ENCODE data around the gene NPTX2.
"Not testable (repeated sequence)": the region's sequence is repeated elsewhere in the genome, so short reads cannot be mapped to it uniquely, and the experiment has no call there.

The NPTX2 gene, protein sequence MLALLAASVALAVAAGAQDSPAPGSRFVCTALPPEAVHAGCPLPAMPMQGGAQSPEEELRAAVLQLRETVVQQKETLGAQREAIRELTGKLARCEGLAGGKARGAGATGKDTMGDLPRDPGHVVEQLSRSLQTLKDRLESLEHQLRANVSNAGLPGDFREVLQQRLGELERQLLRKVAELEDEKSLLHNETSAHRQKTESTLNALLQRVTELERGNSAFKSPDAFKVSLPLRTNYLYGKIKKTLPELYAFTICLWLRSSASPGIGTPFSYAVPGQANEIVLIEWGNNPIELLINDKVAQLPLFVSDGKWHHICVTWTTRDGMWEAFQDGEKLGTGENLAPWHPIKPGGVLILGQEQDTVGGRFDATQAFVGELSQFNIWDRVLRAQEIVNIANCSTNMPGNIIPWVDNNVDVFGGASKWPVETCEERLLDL

DNA sequence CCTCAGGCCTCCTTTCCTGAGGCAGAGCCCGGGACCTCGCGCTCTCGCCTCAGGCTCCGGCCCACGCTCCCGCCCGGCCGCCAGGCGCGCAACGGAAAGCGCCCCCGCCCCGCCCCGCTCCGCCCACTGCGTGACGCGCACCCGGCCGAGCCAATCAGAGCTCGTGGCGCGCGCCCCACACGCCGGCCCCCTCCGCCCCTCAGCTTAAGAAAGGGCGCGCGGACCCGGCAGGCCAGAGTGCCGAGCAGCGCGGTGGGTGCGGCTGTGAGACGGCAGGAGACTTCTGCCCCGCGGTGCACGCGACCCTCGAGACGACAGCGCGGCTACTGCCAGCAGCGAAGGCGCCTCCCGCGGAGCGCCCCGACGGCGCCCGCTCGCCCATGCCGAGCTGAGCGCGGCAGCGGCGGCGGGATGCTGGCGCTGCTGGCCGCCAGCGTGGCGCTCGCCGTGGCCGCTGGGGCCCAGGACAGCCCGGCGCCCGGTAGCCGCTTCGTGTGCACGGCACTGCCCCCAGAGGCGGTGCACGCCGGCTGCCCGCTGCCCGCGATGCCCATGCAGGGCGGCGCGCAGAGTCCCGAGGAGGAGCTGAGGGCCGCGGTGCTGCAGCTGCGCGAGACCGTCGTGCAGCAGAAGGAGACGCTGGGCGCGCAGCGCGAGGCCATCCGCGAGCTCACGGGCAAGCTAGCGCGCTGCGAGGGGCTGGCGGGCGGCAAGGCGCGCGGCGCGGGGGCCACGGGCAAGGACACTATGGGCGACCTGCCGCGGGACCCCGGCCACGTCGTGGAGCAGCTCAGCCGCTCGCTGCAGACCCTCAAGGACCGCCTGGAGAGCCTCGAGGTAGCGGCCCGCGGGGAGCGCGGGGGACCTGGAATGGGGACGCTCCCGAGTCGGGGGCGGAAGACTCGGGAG is at the start of gene NPTX2:
Gene NPTX2, plus strand, starts transcription at position 235 of the 909 bp plus-strand sequence. Its CDS starts 177 bp downstream, at position 412.
- no peak for DNase-seq (ENCODE audit: low read depth, low spot score)
- no peak within 1 kb of the TSS for H3K27ac ChIP-seq

DNA sequence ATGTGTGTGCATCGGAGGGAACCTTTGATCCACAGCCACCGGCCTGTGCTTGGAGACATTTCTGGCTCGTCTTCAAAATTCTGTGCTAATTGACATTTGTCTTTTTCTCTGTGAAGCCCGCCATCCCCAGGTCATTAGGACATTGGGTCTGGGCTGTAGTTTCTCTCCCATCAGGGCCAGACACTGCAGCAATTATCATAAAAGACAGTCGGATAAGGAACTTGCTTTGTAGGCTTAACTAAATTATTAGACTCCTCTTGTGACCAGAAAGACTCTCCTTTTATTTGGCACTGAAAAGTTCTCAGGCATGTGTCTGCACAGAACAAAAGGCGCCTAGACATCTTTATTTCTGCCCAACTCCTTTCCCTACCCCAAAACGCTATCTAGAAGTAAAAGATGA is 49.1 kb upstream of the NPTX2 start:
- no peak overlapping the region for H3K27ac ChIP-seq

DNA sequence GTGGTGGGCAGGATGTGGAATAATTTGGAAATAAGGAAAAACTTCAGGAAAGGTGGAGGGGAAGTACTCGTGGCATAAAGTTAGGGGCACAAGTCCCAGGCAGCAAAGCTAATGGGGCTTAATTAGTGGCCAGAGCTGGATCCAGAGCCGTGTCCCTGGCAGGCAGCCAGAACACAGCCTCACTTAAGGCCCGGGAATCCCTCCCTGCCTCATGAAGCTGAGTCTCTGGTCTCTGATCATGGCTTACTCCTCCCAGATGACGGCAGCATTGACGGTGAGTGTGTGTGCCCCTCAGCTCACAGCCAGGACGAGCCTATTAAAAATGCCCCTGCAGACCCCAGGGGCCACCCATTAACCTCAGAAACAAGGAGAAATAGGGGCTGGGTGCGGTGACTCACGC is 48.2 kb upstream of the NPTX2 start:
- DNase-seq (ENCODE audit: low read depth, low spot score): no peak
- H3K27ac ChIP-seq: no peak overlapping the region

More for the DNA sequence above, 49.1 kb upstream of the NPTX2 start:
- DNase-seq (ENCODE audit: low read depth, low spot score): no peak

DNA sequence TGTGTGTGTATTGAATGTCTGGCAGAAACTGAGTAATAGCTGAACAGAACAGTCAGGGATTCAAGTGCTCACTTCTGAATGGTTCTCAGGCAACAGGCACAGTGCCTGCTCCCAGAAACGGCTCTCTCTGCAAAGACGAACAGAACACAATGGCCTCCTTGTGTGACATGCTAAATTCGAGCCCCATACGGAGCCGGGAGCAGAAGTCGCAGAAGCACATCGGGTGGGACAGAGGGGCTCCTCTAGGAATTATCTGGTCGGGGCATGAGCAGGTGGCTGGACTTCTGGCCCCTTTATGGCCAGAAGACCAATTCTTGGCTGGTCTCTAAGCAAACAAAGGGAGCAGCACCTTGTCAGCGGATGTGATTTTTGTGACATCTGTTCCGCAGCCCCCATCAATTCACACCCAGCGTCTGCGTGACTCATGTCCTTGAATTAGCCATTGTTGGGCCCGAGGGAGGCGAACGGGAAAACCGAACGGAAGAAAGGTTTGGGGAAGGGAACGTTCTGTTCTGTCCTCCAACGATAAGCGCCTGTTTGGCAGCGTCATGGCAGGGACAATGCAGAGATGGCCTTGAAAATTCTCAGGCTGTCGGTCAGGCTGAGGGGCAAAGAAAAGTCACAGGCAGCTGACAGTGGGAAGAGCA is 47.3 kb upstream of the NPTX2 start:
- H3K27ac ChIP-seq: no peak overlapping the region
- no peak for DNase-seq (ENCODE audit: low read depth, low spot score)

DNA sequence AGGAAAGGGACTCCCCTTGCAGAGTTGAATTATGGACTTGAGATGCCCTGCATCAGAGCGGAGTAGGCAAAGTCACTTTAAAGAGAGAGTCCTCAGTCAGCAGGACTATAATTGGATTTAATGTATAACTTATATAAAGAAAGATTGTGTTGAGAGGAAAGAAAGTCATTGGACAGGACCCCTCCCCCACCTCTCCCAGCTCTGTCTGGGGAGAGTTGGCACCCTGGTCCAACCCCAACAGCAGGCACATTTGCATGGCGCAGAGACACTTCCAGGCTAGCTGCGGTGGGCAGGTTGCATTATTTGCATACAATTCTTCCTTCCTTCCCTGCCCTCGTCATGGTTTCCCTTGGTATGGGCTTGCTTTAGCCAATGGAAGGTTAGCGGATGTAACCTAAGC is 46.1 kb upstream of the NPTX2 start:
- H3K27ac ChIP-seq: no peak overlapping the region
- DNase-seq (ENCODE audit: low read depth, low spot score): no peak

DNA sequence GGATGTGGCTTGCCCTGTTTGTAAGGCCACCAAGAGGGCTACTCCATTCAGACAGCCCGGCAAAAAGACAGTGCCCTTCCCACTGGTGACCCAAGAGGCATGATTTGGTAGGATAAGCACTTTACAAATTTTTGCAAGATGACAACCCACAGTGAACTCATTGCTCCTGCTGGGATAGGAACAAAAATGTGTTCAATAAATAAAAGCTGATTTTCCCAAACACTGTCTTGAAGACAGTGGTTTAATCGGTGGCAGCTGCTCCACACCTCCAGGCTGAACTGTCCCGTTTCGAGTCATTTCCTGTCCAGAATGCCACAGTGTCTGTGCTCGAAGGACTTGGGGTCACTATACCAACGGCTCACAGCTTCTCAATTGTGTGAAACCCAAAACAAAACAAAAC is 45.1 kb upstream of the NPTX2 start:
- DNase-seq (ENCODE audit: low read depth, low spot score): no peak
- H3K27ac ChIP-seq: no peak overlapping the region

DNA sequence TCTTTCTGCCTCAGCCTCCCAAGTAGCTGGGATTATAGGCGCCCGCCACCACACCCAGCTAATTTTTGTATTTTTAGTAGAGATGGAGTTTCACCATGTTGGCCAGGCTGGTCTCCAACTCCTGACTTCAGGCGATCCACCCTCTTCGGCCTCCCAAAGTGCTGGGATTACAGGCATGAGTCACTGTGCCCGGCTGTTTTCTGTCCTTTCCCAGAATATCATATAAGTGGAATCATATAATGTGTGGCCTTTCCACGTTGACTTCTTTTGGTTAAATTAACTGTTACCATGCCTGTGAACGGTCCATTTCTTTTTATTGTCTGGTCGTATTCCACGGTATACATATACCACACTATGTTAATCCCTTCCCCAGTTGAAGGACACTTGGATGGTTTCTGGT is 44.4 kb upstream of the NPTX2 start:
- not testable (repeated sequence) for H3K27ac ChIP-seq; DNase-seq (ENCODE audit: low read depth, low spot score)

DNA sequence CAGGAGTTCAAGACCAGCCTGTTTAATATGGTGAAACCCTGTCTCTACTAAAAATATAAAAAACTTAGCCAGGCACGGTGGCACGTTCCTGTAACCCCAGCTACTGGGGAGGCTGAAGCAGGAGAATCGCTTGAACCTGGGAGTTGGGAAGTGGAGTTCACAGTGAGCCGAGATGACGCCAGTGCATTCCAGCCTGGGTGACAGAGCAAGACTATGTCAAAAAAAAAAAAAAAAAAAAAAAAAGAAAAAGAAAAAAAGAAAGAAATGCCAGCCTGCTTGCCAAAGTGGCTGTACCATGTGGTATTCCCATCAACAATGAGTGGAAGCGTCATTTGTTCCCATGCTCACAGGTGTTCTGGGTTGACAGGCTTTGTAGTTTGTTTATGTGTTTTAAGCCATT is 43.3 kb upstream of the NPTX2 start:
- no peak overlapping the region for H3K27ac ChIP-seq
- no peak for DNase-seq (ENCODE audit: low read depth, low spot score)

DNA sequence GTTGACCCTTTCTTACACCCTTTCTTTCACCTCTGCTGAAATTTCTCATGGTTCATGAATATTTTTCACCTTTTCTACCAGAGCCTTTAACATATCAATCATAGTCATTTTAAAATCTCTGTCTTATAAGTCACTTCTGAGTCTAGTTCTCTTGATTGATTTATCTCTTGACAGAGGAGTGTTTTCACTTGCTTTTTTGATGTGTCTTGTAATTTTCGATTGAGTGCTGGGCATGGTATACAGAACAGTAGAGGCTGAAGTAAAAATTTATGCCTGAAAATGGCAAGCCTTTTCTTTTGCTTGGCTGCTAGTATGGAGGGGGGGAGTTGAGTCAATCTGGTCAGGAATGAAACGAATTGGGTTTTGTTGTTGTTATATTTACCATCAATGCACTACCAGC is 41.2 kb upstream of the NPTX2 start:
- no peak for DNase-seq (ENCODE audit: low read depth, low spot score)
- no peak overlapping the region for H3K27ac ChIP-seq

DNA sequence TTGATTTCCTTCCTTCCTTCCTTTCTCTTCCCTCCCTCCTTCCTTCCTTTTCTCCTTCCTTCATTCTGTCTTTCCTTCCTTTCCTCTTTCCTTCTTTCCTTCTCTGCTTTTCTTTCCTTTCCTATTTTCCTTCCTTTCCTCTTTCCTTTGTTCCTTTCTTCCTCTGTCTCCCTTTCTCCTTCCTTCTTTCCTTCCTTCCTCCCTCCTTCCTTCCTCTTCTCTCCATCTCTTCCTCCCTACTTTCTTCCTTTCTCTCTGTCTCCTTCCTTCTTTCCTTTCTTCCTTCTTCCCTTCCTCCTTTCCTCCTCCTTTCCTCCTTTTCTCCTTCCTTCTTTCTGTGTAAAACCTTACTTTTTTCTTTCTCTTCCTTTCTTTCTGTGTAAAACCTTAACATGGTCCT is 32.3 kb upstream of the NPTX2 start:
- H3K27ac ChIP-seq: no peak overlapping the region
- DNase-seq (ENCODE audit: low read depth, low spot score): no peak

DNA sequence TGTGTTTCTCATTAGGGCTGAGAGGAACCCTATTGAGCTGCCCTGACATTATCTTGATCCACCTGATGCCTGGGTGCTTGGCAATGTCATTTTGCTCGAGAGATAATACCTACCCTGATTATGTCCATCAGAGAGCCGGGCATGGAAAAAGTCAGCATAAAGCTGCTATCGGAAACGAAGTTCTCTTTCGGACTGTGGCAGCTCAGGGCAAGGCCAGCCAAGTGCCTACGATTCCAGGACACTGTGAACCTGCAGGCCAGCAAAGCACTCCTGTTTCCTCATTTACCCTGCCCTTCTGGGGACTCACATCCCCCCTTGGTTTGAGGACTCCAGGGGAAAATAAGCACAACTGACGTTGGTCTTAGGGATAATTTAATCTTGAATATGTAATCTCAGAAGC is 25.2 kb upstream of the NPTX2 start:
- no peak overlapping the region for H3K27ac ChIP-seq
- DNase-seq (ENCODE audit: low read depth, low spot score): no peak

DNA sequence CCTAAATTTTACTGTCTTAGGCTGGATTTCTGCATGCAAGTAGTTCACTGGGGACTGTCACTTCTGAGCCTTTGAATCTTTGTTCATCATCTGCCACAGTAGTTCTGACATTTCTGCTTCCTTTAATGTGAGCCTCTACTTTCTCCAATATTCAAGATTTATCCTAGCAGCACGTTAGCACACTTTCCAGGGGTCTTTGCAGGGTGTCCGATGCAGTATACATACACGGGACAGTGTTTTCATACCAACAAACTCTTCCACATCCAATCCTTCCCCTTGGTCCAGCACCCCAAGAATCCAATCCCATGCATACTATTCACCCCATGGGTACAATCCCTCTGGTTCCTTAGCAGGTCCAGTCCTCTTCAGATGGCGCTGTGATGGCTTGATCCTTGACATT is 22.7 kb upstream of the NPTX2 start:
- no peak overlapping the region for H3K27ac ChIP-seq
- no peak for DNase-seq (ENCODE audit: low read depth, low spot score)

DNA sequence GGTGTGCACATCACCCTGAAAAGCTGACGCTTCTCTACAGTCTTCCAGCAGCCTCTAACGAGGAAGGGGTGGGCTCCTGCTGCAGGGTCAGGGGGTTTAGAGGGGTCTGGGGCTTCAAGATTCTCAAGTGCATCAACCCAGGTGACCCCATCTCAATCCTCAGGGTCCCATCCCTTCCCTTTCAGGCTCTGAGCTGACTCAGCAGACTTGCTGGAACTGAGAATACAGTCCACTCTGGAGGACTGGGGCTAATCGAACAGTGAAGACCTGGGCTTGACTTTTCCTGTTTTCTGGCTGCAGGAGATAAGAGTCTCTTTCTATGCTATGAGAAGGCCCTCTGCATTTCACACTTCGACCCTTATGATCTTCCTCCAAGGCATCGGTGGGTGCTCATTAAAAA is 22.3 kb upstream of the NPTX2 start:
- DNase-seq (ENCODE audit: low read depth, low spot score): no peak
- no peak overlapping the region for H3K27ac ChIP-seq

DNA sequence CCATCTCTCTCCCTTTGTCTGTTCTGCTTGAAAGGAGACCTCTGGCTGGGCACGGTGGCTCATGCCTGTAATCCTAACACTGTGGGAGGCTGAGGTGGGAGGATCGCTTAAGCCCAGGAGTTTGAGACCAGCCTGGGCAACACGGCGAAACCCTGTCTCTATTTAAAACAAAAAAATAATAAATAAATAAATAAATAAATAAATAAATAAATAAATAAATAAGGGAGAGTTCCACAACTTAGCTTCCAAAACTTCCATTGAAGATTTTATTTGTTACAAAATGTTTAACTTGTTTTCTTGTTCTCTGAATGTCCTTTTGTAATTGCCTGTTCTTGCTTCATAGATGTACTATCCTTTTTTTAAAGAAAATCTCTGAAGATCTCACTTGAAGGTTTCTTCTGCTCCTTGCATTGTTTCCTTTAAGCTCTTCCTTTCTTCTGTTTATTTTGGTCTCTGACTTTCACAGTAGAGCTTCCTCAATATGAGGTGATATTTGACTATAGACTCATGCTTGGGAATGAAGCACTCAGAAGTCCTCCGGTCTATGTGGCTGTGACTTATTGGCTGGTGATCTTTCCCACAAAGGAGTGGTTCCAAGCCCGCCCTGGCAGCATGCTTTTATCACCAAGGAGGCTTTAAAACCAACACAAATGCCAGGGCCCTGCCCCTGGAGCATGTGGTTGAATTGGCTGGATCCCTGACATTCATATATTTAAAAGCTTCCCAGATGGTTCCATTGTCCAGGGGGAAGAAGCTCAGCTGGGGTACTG is 18.1 kb upstream of the NPTX2 start:
- DNase-seq (ENCODE audit: low read depth, low spot score): no peak
- H3K27ac ChIP-seq: no peak overlapping the region

DNA sequence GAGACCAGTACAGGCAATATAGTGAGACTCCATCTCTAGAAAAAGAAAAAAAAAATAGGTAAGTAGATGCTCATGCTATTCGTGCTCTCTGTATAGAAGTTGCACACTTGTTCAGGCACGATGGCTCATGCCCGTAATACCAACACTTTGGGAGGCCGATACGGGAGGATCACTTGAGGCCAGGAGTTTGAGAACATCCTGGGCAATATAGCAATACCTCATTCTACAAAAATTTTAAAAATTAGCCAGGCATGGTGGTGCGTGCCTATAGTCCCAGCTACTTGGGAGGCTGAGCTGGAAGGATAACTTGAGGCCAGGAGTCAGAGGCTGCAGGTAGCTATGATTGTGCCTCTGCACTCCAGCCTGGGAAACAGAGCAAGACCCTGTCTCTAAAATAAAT is 17.2 kb upstream of the NPTX2 start:
- H3K27ac ChIP-seq: no peak overlapping the region
- DNase-seq (ENCODE audit: low read depth, low spot score): no peak

DNA sequence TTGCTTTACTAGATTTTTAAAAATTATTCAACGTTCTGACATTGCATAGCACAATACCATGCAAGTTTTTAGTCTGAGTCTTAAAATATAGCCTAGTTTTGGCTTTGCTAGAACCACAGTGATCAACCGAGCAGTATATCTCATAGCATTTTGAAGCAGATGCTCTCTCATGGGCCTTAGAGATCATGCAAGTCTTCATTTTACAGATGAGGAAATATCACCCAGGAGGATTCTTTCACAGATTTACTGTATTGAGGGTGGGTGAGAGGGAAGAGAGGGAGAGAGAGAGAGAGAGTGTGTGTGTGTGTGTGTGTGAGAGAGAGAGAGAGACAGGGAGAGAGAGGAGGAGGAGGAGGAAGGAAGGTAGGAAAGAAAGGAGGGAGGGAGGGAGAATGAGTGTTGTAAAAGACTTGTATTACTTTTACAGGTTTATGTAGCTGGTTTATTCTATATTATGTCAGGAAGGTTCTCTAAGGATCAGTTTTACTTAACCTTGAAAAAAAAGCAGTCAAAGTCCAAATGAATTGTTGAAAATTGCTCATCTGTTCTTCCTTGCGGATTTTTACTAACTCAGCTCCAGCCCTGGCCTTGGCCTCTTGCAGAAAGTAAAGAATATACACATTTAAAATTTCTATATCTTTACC is 14.2 kb upstream of the NPTX2 start:
- no peak for DNase-seq (ENCODE audit: low read depth, low spot score)
- H3K27ac ChIP-seq: no peak overlapping the region

DNA sequence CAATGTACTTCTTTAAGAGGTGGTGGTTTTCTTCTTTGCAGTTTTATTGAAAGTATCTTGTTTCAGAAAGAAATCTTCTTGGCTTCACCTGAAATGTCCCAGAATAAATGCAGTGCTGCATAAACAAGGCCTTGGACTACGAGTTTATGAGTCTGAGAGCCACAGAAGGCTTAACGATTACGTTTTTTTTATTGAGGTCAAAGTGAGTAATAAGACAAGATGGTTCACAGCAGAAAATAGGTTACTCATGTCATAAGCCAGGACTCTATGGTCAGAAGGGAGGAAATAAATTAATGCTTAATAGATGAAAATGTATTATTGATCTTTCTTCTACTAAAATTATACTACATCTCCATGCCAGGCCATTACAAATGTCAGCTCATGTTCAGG is 13.7 kb upstream of the NPTX2 start:
- no peak for DNase-seq (ENCODE audit: low read depth, low spot score)
- H3K27ac ChIP-seq: no peak overlapping the region

DNA sequence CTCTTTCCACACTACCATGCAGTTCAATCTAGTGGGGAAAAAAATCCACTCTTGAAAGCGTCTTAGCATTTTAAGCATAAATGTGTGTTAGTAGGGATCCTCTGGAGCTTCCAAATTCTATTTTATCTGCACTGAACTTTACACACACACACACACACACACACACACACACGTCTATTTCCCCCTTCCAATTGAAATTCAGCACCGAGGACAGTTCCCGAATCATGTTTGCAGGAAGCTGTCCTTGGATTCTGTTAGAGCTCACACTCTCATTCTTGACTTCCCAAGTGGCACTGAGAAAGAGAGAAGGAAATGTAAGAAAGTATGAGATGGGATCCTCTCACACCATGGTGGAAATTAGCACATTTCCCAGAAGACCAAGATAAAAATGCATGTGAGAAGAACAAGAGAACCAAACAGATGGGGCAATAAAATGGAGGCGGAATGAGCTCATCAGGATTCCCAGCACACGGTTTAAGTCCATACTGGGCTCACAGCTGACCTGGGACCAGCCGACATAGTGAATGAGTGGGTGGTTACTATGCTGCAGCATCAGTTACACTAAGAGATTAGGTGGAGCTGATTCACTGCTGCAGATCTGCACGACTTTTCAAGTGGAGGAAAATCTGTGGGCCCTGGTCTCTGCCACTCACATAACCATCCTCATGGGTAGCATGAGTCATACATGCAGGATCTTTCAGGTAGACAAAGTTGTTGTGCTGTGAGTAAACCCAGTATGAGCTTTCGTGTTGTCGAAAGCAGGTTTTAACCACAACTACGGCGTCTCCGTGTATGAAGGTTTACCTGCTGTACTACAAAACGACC is 3.3 kb upstream of the NPTX2 start:
- DNase-seq (ENCODE audit: low read depth, low spot score): no peak

More for the DNA sequence above, 3.3 kb upstream of the NPTX2 start:
- no peak overlapping the region for H3K27ac ChIP-seq

Measured in epithelial cell of prostate (primary cell).